IPS-11a (cell line): Measurements from ENCODE around the gene HPCA.
A peak's percentile ranks its signal among the peaks of the same experiment; 100 is the strongest.

Experiments
- H3K4me3 ChIP-seq: one replicate; pipeline ENCODE4 v1.5.1; 2013; ENCODE audit warnings: low read depth, low read length, control low read depth

The HPCA gene

DNA sequence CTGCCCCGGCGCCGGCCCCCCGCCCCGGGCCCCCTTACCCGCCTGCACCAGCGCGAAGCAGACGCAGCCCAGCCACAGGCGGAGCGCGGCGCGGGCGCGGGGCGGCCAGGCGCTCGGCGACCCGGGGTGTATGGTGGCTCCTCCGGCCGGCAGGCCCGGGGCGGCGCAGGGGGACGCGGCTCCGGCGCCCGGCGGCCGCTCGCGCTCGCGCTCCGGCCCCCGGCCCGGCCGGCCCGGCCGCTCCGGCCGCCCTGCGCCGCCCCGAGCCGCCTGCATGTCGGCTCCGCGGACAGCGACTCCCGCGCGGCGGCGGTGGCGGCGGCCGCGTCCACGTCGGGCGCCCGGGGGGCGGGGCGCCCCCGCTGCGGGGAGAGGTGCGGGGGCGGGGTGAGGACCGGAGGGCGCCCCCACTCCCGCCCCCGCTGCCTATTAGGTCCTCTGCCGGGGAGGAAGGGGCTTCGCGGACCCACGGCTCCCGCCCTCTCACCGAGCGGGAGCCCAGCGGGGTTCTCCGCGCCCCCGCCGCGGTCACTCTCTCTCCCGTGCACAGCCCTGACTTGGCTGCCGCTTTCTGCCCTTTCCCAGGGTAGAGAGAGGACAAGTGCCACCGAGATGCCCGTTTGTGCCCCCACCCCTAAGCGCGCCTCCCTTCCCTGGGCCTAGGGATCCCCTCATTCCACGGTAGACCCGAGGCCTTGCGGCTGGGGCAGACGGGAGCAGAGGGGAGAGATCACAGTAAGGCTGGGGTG is 15.5 kb upstream of the HPCA start, which contains the start of gene FNDC5:
Gene FNDC5, minus strand, starts transcription at position 298 of the 749 bp plus-strand sequence.
- peak within 1 kb of the TSS; percentile 27 for H3K4me3 ChIP-seq

- peak overlapping the region; percentile 20 for H3K4me3 ChIP-seq
Observed at GRCh38 chr1:32871364-32872191, 14.7 kb upstream of the HPCA start.

- no peak overlapping the region for H3K4me3 ChIP-seq
Observed at GRCh38 chr1:32872192-32872460, 14.2 kb upstream of the HPCA start.

DNA sequence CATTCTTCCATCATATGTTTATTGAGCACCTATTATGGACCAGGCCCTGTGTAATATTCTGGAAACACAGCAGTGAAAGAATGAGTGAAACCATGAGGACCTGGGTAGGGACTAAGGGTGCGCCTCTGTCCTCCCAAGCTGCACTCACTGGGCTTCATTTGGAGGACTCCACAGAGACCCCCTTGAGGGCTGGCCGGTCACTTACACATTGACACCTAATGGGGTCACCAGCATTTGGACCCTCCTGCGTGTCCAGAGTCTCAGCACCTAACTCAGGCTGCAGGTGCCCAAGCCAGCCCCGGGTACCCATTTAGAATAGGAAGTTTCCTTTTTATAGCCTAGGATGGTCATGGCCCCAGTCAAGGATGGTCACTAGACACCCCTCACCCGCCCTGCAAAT is 12.8 kb upstream of the HPCA start:
- no peak overlapping the region for H3K4me3 ChIP-seq

DNA sequence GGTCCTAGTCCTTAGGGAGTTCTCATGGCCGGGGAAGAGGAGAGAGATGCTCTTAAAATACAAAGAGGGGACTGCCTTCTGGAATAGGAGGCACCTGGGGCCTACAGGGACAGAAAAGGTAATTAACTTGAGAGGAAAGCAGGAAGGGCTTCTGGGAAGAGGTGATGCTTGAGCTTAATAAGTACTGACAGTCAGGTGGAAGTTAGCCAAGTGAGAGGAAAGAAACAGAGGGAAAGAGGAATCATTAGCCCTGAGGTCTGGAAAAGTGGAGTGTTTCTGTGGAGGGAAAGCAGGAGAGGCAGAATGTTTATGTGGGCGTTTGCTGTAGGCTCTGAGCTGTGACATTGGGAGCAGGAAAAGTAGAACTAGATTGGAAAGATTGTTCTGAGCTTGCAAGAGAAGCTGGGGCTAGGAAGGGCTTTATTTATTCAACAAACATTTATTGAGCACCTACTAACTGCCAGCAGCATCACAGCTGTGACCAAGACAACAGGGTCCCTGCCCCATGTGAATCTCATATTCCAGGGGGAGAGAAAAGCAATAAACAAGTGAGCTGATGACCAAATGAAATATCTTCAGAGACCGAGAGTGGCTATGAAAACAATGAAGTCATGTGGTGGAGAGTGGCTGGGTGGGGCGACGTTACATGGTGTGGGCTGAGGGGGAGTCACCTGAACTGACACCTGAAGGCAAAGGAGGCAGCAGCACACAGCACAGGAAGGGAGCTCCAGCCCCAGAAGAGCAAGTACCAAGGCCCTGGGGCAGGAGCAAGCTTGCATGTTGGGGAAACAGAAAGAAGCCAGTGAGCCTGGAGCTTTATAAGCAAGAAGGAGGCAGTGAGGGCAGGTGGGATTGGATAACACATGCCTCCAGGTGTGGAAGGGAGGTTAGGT is 11.2 kb upstream of the HPCA start:
- no peak overlapping the region for H3K4me3 ChIP-seq

GRCh38 chr1:32876341-32877210 is 9.7 kb upstream of the HPCA start:
- H3K4me3 ChIP-seq: no peak overlapping the region

GRCh38 chr1:32877211-32878110 is 8.8 kb upstream of the HPCA start:
- H3K4me3 ChIP-seq: no peak overlapping the region

DNA sequence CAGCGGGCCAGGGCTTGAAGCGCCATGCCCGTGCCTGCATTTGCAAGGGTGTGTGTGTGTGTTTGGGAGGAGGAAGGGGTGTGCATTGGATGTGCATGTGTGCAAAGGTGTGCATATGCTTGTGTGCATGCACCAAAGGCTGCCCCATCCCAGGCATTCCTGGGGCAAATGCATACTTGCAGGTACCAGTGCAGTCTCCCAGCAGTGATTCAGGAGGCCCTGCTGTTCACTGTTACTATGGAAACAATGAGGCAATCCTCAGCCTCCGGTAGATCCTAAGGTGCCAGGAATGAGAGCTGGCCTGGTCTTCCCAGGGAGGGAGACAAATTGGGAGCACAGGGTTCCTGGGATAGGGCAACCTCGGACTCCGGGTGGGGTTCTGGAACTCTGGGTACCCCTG is 8.1 kb upstream of the HPCA start:
- no peak overlapping the region for H3K4me3 ChIP-seq

DNA sequence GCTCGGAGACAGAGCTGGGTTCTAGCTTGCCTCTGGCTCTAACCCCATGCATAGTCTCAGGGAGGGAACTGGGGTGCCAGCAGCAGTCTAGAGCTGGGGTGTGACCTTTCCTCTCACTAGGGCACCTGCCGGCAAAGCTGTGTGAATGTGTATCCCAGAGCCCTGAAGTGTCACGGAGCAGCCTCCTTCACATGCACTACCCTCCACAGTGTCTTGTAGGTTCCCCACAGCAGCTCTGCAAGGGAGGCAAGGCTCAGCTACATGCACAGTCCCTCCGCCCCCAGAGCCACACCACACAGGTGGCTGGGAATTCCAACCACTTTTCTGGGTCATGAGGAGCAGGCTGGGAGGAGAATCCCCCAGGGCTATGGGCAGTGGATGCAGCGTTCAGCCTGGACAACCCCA is 7.7 kb upstream of the HPCA start:
- H3K4me3 ChIP-seq: no peak overlapping the region

DNA sequence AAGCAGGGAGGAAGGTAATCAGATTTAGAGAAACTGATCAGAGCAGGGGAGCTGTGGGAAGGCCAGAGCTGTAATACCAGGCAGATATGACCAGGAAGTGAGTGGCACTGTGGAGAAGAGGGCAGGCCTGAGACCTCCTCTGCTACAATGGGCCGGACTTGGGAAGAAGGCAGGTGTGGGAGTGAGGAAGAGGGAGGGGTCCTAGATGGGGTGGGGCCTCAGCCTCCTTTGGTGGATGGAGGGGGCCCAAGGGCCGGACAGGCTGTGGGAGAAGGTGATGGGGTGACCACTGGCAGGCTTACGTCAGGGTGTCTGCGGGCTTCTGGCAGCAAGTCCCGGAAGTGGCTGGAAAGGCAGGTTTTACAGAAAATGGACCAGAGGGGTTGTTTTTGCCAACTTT is 5.0 kb upstream of the HPCA start:
- H3K4me3 ChIP-seq: no peak overlapping the region

DNA sequence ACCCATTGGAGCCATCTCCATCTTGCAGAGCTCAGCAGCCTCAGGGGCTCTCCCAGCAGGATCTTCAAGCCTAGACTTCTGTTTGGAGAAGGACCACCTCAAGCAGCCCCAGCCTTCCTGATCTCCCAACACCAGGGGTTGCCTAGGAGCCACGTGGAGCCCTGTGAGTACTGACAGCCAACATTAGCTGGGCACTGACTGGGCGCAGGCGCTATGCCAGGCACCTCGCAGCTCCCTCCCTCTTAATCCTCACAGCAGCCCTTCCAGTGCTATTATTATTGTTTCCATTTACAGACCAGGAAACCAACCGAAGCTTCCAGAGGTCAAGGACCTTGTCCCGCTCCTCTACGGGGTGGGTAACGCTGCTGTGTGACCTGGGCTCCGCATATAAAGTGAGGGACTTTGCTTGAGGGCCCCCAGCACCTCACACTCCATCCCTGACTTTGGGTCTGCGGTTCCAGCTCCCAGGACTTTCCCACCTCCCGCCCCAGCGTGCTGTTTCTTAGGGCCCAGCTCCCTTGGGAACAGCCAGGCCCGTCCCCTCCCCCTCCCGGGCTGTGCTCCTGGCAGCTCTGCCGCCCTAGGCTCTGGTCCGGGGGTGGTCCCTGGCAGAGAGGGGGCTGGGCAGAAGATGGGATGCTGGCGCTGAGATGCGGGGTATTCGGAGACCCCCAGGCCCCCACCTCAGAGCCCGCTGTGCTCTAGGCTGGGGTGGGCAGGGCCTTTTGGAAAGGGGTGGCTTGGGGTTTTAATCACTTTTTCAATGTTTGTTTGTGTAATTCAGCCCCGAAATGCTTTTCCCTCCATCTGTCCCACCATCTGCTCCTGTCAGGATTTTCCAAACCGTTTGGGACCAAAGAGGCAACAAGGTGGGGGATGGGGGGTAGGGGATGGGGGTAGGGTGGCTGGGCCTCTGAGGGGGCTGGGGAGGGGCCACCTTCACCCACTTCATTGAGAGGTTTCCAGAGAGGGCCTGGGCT is 4.1 kb upstream of the HPCA start:
- H3K4me3 ChIP-seq: no peak overlapping the region

DNA sequence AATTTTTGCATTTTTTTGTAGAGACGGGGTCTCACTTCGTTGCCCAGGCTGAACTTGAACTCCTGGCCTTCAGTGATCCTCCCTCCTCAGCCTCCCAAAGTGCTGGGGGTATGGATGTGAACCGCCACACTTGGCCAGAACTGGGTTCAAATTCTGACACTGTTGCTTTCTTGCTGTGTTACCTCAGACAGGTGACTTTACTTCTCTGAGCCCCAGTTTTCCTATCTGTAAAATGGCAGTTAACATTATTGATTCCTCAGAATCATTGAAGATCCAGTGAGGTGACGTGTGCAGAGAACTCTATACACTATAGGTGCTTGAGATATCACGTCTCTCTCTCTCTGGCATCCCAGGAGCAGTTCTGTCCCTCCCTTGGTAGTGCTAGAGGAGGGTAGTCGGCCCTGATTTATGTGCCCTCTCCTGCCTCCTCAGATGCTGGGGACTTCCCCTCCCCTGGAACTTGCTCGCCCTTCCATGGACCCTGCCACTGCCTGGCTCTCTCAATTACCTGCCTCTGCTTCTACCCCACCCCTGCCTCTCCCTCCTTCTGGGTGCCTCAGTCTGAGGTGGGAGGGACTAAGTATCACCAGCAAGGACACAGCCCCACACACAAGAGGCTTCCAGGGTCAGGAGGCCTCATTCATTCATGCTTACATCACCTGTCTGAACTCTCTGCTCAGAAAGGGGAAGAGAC is 2.8 kb upstream of the HPCA start:
- no peak overlapping the region for H3K4me3 ChIP-seq

DNA sequence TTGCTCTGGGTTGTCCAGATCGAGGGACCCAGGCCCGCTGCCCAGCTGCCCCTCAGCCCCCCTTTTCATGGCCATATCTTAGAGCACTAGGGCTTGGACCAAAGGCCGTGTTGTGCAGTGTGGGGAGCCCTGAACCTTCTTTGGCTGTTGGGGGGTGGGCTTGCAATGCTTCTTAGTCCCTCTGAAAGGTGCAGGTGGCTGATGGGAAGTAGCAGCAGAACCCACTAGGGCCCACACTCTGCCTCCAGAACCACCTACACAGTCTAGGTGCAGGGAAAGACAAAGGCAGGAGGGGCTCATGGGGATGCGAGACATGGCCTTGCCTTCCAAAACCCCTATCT is 2.3 kb upstream of the HPCA start:
- H3K4me3 ChIP-seq: no peak overlapping the region

DNA sequence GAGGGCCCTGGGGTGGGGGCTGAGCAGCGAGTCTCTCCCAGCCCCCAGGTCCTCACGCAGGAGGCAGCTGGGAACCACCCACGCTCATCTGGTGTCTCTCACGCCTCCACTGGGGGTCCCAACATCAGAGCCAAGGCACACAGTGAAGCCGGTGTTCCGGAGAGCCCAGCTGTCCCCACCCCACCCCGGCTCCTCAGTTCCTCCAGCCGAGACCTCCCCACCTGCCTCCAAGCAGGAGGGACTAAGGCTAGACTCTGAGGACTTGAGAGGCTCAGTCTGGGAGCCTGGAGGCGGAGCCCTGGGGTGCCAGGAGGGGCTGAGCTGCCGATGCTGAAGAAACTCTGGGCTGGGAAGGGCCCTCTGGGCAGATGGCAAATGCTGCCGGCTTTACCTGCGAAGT is 1.6 kb upstream of the HPCA start:
- no peak overlapping the region for H3K4me3 ChIP-seq

- H3K4me3 ChIP-seq: no peak overlapping the region
Observed at GRCh38 chr1:32885676-32886003, 651 bp upstream of the HPCA start.

- H3K4me3 ChIP-seq: no peak overlapping the region
Observed at GRCh38 chr1:32886828-32887414, 630 bp downstream of the HPCA start.

DNA sequence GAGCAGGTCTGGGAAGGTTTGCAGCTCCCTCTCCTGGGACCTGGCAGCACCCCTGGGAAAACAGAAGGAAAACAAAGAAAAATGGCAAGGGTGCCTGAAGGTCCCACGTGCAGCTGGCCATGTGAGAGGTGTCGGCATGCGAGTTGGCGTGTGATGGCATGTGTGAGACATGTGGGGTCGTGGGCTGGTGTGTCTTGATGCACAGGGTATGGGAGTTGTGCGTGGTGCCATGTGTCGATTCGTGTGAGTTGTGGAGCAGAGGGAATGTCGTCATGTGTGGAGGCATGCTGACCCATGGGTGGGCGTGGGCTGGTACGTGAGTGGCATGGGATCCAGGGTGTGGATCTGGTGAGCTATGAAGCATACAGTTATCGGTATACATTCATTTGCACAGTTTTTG is 1.3 kb downstream of the HPCA start:
- H3K4me3 ChIP-seq: no peak overlapping the region

DNA sequence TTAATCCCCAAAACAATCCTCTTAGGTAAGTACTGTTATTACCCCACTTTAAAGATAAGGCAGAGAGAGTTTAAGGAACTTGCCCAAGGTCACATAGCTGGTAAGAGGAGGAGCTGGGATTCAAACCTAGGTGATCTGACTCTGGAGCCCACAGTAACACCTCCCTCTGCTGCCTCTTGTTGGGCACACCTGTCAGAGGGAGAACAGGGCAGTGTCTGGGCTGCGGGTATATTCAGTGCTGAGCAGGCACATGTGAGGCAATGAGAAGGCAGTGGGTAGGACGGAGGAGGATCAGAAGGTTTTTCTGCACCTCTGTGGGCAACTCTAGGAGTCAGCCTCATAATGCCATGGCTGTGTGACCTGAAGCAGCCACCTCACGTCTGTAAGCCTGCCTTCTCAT is 1.8 kb downstream of the HPCA start:
- no peak overlapping the region for H3K4me3 ChIP-seq
